Measurements from ENCODE around the gene RAD51AP1. TPM values are rescaled to one million over a fixed set of nuclear protein-coding genes. Genes with fewer than 3 reads are reported as not detected.

RAD51AP1 gene
- total RNA-seq, 1 experiment from 2014 or later = 45.2 TPM

- Mint-ChIP-seq H3K4me3 (no peak overlapping the region), H3K36me3 (no peaks in the 10 kb centered on the region), H3K27ac (no peak overlapping the region), H3K4me1 (peaks cover 15% of the 10 kb centered on the region), H3K27me3 (ENCODE audit: low read depth) (no peaks in the 10 kb centered on the region), H3K9me3 (no peaks in the 10 kb centered on the region)
- DNase-seq (ENCODE audit: low spot score) (no peak), ATAC-seq (no peak)
- ChIA-PET CTCF (no interaction called here), POLR2A (no interaction called here)
- TF ChIP-seq E2F1 (CRISPR knock-in tag; IDR thresholded peaks at IDR 0.05) (no peak), RELA (CRISPR knock-in tag; IDR thresholded peaks at IDR 0.05; ENCODE audit: borderline replicate concordance) (no peak), NR2C2 (CRISPR knock-in tag; IDR thresholded peaks at IDR 0.05) (no peak), NR3C1 (CRISPR knock-in tag; conservative IDR thresholded peaks at IDR 0.05; ENCODE audit: low read depth) (no peak), GTF2I (CRISPR knock-in tag; conservative IDR thresholded peaks at IDR 0.05) (no peak)
These were observed 2.8 kb upstream of the RAD51AP1 start for GRCh38 chr12:4535871-4536270.

GRCh38 chr12:4539167-4539870, 629 bp downstream of the RAD51AP1 start:
- DNase-seq (ENCODE audit: low spot score) = no peak
- Mint-ChIP-seq H3K27me3 (ENCODE audit: low read depth) (no peaks in the 10 kb centered on the region), H3K9me3 (no peaks in the 10 kb centered on the region), H3K36me3 (peaks cover 15% of the 10 kb centered on the region), H3K4me1 (peaks cover 15% of the 10 kb centered on the region), H3K27ac (peak overlapping the region; percentile 99), H3K4me3 (peak overlapping the region; percentile 98)
- no peak for ATAC-seq
- ChIA-PET POLR2A (no interaction called here), CTCF (interaction anchor here (0.7 kb wide), 1 partner anchor 11 kb away, joined by 3 read pairs; no protein-coding TSS in a partner anchor)
- 0 out of 2 replicates have a peak, but pooled peaks have one; percentile 6 for TF ChIP-seq ARID4B (CRISPR knock-in tag; IDR thresholded peaks at IDR 0.05; ENCODE audit: borderline replicate concordance)
- TF ChIP-seq TCF7 (CRISPR knock-in tag; IDR thresholded peaks at IDR 0.05; ENCODE audit: low read depth) = no peak

- TF ChIP-seq ATF1 (CRISPR knock-in tag; IDR thresholded peaks at IDR 0.05) = no peak
- no peak for TF ChIP-seq ZBTB21 (CRISPR knock-in tag; IDR thresholded peaks at IDR 0.05; ENCODE audit: borderline replicate concordance)
- no peak for TF ChIP-seq EMX1 (CRISPR knock-in tag; IDR thresholded peaks at IDR 0.05)
- Mint-ChIP-seq H3K4me1 (peaks cover 15% of the 10 kb centered on the region), H3K9me3 (no peaks in the 10 kb centered on the region), H3K27me3 (ENCODE audit: low read depth) (no peaks in the 10 kb centered on the region), H3K36me3 (peaks cover 22% of the 10 kb centered on the region), H3K27ac (peak overlapping the region; percentile 75), H3K4me3 (peak overlapping the region; percentile 98)
- ChIA-PET POLR2A (no interaction called here), CTCF (interaction anchor here (0.6 kb wide), 1 partner anchor 267 kb away, joined by 3 read pairs; the partner anchor contains the start of gene CCND2)
- no peak for DNase-seq (ENCODE audit: low spot score)
- no peak for ATAC-seq
These were observed 1.5 kb downstream of the RAD51AP1 start for GRCh38 chr12:4540170-4540569.

- ATAC-seq (no peak), DNase-seq (ENCODE audit: low spot score) (no peak)
- no peak overlapping the region for H3K27ac Mint-ChIP-seq
- H3K4me3 Mint-ChIP-seq = no peak overlapping the region
- peaks cover 15% of the 10 kb centered on the region for H3K4me1 Mint-ChIP-seq
- H3K9me3 Mint-ChIP-seq = no peaks in the 10 kb centered on the region
- POLR2A ChIA-PET = no interaction called here
- H3K36me3 Mint-ChIP-seq = peaks cover 23% of the 10 kb centered on the region
- H3K27me3 Mint-ChIP-seq (ENCODE audit: low read depth) = no peaks in the 10 kb centered on the region
- no peak for TF ChIP-seq ZNF281 (CRISPR knock-in tag; IDR thresholded peaks at IDR 0.05)
- no peak for TF ChIP-seq NR3C1 (CRISPR knock-in tag; conservative IDR thresholded peaks at IDR 0.05; ENCODE audit: low read depth)
- TF ChIP-seq SMAD4 (CRISPR knock-in tag; IDR thresholded peaks at IDR 0.05) = no peak
- no peak for TF ChIP-seq MYBL2 (CRISPR knock-in tag; IDR thresholded peaks at IDR 0.05)
- TF ChIP-seq E2F5 (CRISPR knock-in tag; IDR thresholded peaks at IDR 0.05) = no peak
- TF ChIP-seq JAZF1 (CRISPR knock-in tag; IDR thresholded peaks at IDR 0.05) = no peak
- TF ChIP-seq ETV6 (CRISPR knock-in tag; IDR thresholded peaks at IDR 0.05) = no peak
- TF ChIP-seq CBFB (CRISPR knock-in tag; IDR thresholded peaks at IDR 0.05; ENCODE audit: low read depth) = no peak
- no peak for TF ChIP-seq FOXJ3 (CRISPR knock-in tag; IDR thresholded peaks at IDR 0.05; ENCODE audit: borderline replicate concordance)
- CTCF ChIA-PET = interaction anchor here (0.6 kb wide), 1 partner anchor 267 kb away, joined by 3 read pairs; the partner anchor contains the start of gene CCND2
These were observed 1.9 kb downstream of the RAD51AP1 start for GRCh38 chr12:4540638-4541037.
